Osteoblast (primary cell): ENCODE measurements around the gene SYNM. TPM values are rescaled to one million over a fixed set of nuclear protein-coding genes. Genes with fewer than 3 reads are reported as not detected.

Experiments
- DNase-seq: peaks from one replicate; pipeline ENCODE4 v3.0.0; 2011; ENCODE audit warnings: low spot score, mixed read lengths; ENCODE audit not compliant: insufficient read length; ENCODE audit errors: missing footprints
- H2AFZ ChIP-seq: 2 replicates; pipeline ENCODE4 v1.6.0; 2011; ENCODE audit warnings: mild to moderate bottlenecking, low read length
- H3K27ac ChIP-seq: 2 replicates; pipeline ENCODE4 v1.5.1; 2011; ENCODE audit warnings: mild to moderate bottlenecking, low read depth, low read length, moderate library complexity
- H3K27me3 ChIP-seq: 2 replicates; pipeline ENCODE4 v1.6.0; 2012; ENCODE audit warnings: mild to moderate bottlenecking, control low read depth, inconsistent platforms, low read length, moderate library complexity; ENCODE audit not compliant: insufficient read depth
- H3K36me3 ChIP-seq: 2 replicates; pipeline ENCODE4 v1.5.1; 2011; ENCODE audit warnings: mild to moderate bottlenecking, low read length, control low read depth, moderate library complexity; ENCODE audit not compliant: insufficient read depth
- H3K4me1 ChIP-seq: 2 replicates; pipeline ENCODE4 v1.5.1; 2011; ENCODE audit warnings: mild to moderate bottlenecking, low read length, control low read depth, moderate library complexity; ENCODE audit not compliant: insufficient read depth
- H3K4me2 ChIP-seq: 2 replicates; pipeline ENCODE4 v1.6.0; 2011; ENCODE audit warnings: mild to moderate bottlenecking, low read length; ENCODE audit not compliant: insufficient read depth
- H3K4me3 ChIP-seq: fragments of 200-600 bp; sonication (generic); 3 replicates; pipeline ENCODE4 v1.5.1; 2012; ENCODE audit warnings: mild to moderate bottlenecking, low read length, inconsistent platforms; ENCODE audit not compliant: insufficient read depth
- H3K79me2 ChIP-seq: 2 replicates; pipeline ENCODE4 v1.6.0; 2012; ENCODE audit warnings: mild to moderate bottlenecking, low read length, control low read depth, inconsistent platforms; ENCODE audit not compliant: insufficient read depth
- H3K9me3 ChIP-seq: 2 replicates; pipeline ENCODE4 v1.5.1; 2011; ENCODE audit warnings: low read depth, low read length, control low read depth
- H4K20me1 ChIP-seq: 2 replicates; pipeline ENCODE4 v1.6.0; 2012; ENCODE audit warnings: mild to moderate bottlenecking, low read length, control low read depth; ENCODE audit not compliant: insufficient read depth
- total RNA-seq: library from RNA; depleted of rRNA; stranded (reverse); fragments of >200 nt; gene quantifications from 2 replicates; pipeline ENCODE4 v1.2.3, GENCODE V29; 2012
- TF ChIP-seq, protein P1 (sequence below): IDR thresholded peaks from 2 replicates; pipeline ENCODE4 v1.5.1; 2011; ENCODE audit warnings: mild to moderate bottlenecking, low read depth, low read length, moderate library complexity; ENCODE audit errors: extremely low read depth

SYNM gene
- total RNA-seq, 1 donor: 4.0 TPM

DNA sequence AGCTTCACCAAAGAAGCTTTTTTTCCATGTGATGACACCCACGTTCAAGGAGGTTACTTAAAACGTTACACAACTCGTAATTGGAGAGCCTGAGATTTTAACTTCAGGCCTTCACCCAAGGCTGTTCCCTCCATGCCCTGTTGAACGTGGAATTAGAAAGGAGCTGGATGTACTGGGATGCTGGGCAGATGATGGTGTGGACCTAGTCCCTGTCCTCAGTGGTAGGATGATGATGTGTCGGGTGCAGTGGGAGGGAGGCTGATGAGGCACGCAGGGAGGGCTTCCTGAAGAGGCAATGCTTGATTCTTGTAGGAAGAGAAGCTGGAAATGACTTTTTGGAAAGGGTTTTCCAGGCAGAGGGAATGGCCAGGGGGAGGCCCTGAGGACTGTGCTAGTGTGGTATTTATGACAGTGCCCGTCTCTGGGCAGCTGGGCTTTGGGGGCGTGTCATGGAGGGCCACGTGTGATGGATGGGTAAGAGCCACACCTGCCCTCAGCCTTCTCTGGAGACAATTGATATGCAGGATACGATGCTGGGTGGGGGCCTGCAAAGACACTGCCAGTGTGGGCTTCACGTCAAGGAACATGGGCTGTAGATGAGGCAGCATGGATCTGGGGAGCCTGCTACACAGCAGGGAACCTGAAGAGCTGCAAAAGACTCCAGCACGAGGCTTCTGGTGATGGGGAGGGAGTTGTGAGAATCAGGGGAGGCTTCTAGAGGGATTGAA lies 15.3 kb downstream of the SYNM start:
- Histone ChIP-seq H3K4me3 (no peak overlapping the region), H4K20me1 (no peaks in the 10 kb centered on the region), H3K36me3 (no peaks in the 10 kb centered on the region), H3K4me2 (no peak overlapping the region), H3K27ac (no peak overlapping the region), H3K79me2 (no peaks in the 10 kb centered on the region), H2AFZ (no peak overlapping the region), H3K9me3 (no peaks in the 10 kb centered on the region), H3K4me1 (peaks cover 22% of the 10 kb centered on the region), H3K27me3 (no peaks in the 10 kb centered on the region)
- TF ChIP-seq, protein P1, sequence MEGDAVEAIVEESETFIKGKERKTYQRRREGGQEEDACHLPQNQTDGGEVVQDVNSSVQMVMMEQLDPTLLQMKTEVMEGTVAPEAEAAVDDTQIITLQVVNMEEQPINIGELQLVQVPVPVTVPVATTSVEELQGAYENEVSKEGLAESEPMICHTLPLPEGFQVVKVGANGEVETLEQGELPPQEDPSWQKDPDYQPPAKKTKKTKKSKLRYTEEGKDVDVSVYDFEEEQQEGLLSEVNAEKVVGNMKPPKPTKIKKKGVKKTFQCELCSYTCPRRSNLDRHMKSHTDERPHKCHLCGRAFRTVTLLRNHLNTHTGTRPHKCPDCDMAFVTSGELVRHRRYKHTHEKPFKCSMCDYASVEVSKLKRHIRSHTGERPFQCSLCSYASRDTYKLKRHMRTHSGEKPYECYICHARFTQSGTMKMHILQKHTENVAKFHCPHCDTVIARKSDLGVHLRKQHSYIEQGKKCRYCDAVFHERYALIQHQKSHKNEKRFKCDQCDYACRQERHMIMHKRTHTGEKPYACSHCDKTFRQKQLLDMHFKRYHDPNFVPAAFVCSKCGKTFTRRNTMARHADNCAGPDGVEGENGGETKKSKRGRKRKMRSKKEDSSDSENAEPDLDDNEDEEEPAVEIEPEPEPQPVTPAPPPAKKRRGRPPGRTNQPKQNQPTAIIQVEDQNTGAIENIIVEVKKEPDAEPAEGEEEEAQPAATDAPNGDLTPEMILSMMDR: no peak
- no peak for DNase-seq

- peaks cover 27% of the 10 kb centered on the region for H3K4me1 ChIP-seq
- no peaks in the 10 kb centered on the region for H4K20me1 ChIP-seq
Measured at GRCh38 chr15:99121207-99121606, 16.3 kb downstream of the SYNM start.

GRCh38 chr15:99121691-99122410 lies 17.0 kb downstream of the SYNM start:
- H3K79me2 ChIP-seq: no peaks in the 10 kb centered on the region
- no peaks in the 10 kb centered on the region for H3K36me3 ChIP-seq
- H3K27ac ChIP-seq: no peak overlapping the region
- H3K27me3 ChIP-seq: no peaks in the 10 kb centered on the region
- no peak overlapping the region for H2AFZ ChIP-seq
- H4K20me1 ChIP-seq: no peaks in the 10 kb centered on the region
- no peak for DNase-seq
- no peaks in the 10 kb centered on the region for H3K9me3 ChIP-seq
- TF ChIP-seq, protein P1: no peak
- H3K4me2 ChIP-seq: no peak overlapping the region
- H3K4me3 ChIP-seq: no peak overlapping the region
- peaks cover 27% of the 10 kb centered on the region for H3K4me1 ChIP-seq

More at GRCh38 chr15:99121207-99121606, 16.3 kb downstream of the SYNM start:
- H3K4me2 ChIP-seq: no peak overlapping the region
- no peak overlapping the region for H2AFZ ChIP-seq
- DNase-seq: no peak
- TF ChIP-seq, protein P1: no peak
- no peaks in the 10 kb centered on the region for H3K9me3 ChIP-seq
- H3K36me3 ChIP-seq: no peaks in the 10 kb centered on the region
- no peaks in the 10 kb centered on the region for H3K27me3 ChIP-seq
- no peak overlapping the region for H3K27ac ChIP-seq
- H3K4me3 ChIP-seq: no peak overlapping the region
- H3K79me2 ChIP-seq: no peaks in the 10 kb centered on the region
